Frontal cortex (tissue), 4 donors: ENCODE data around the gene TRIM67. TPM values are rescaled to one million over a fixed set of nuclear protein-coding genes. Genes with fewer than 3 reads are reported as not detected.
A peak's percentile ranks its signal among the peaks of the same experiment; 100 is the strongest.
"Not testable (repeated sequence)": the region's sequence is repeated elsewhere in the genome, so short reads cannot be mapped to it uniquely, and the experiment has no call there.

Experiments
- DNase-seq, 2 donors: peaks; one replicate each; pipeline ENCODE4 v3.0.0; 2012; ENCODE audit warnings: low spot score in 2 of 2
- FAIRE-seq: peaks from 2 replicates; lab custom pipeline; 2012; peaks lifted over from hg19 to GRCh38; lab: Jason Lieb, UNC
- total RNA-seq: library from RNA; depleted of rRNA; stranded (reverse); fragments of >200 nt; gene quantifications from one replicate; pipeline ENCODE4 v1.2.3, GENCODE V29; 2014
- donor health status: control.
- donor health status: control.
- donor health status: control.

TRIM67 gene
- total RNA-seq, 1 donor from 2014 or later: 24.1 TPM

GRCh38 chr1:231200388-231201031 lies 38.7 kb downstream of the TRIM67 start:
- FAIRE-seq (no peak), DNase-seq (no peak)

- FAIRE-seq: no peak
- no peak for DNase-seq
Observed at GRCh38 chr1:231201375-231201978, 39.6 kb downstream of the TRIM67 start.

- DNase-seq (no peak), FAIRE-seq (no peak)
Observed at GRCh38 chr1:231201979-231202633, 40.2 kb downstream of the TRIM67 start.

- FAIRE-seq (no peak), DNase-seq (no peak)
Observed at GRCh38 chr1:231203259-231204057, 41.6 kb downstream of the TRIM67 start.

- DNase-seq (no peak), FAIRE-seq (no peak)
Observed at GRCh38 chr1:231206856-231207255, 45.0 kb downstream of the TRIM67 start.

- FAIRE-seq (no peak), DNase-seq (no peak)
Observed at GRCh38 chr1:231207437-231207836, 45.6 kb downstream of the TRIM67 start.

- DNase-seq (no peak), FAIRE-seq (no peak)
Observed at GRCh38 chr1:231208980-231209379, 47.1 kb downstream of the TRIM67 start.

- FAIRE-seq (no peak), DNase-seq (no peak)
Observed at GRCh38 chr1:231209531-231209930, 47.7 kb downstream of the TRIM67 start.

GRCh38 chr1:231210126-231210525 lies 48.3 kb downstream of the TRIM67 start:
- no peak for DNase-seq
- no peak for FAIRE-seq

GRCh38 chr1:231211005-231211857 lies 49.4 kb downstream of the TRIM67 start:
- DNase-seq (peak; percentile 52 to 79), FAIRE-seq (no peak)

- not testable (repeated sequence) for DNase-seq
Observed at GRCh38 chr1:231212301-231212700, 50.4 kb downstream of the TRIM67 start.

GRCh38 chr1:231213831-231214573 lies 52.1 kb downstream of the TRIM67 start:
- FAIRE-seq (no peak), DNase-seq (no peak)

More at GRCh38 chr1:231212301-231212700, 50.4 kb downstream of the TRIM67 start:
- FAIRE-seq: not testable (repeated sequence)

GRCh38 chr1:231214918-231215680 lies 53.2 kb downstream of the TRIM67 start:
- FAIRE-seq: no peak
- peak in 1 of 2 donors; percentile 29 for DNase-seq

GRCh38 chr1:231215681-231216385 lies 54.0 kb downstream of the TRIM67 start:
- FAIRE-seq: no peak
- no peak for DNase-seq

GRCh38 chr1:231216498-231216897 lies 54.6 kb downstream of the TRIM67 start:
- DNase-seq: no peak
- no peak for FAIRE-seq

- DNase-seq: no peak
- no peak for FAIRE-seq
Observed at GRCh38 chr1:231217056-231217455, 55.2 kb downstream of the TRIM67 start.

GRCh38 chr1:231218078-231218477 lies 56.2 kb downstream of the TRIM67 start:
- no peak for FAIRE-seq

More at GRCh38 chr1:231218078-231218477, 56.2 kb downstream of the TRIM67 start:
- DNase-seq: no peak
